HEK293 (cell line): ENCODE results near the gene SYCP3.

Experiments used
- CTCF ChIA-PET: fragments of 350-600 bp; formaldehyde crosslinking; extraction: SDS; loops from one replicate; lab custom pipeline; 2021; ENCODE audit warnings: antibody characterized with exemption; lab: Yijun Ruan, JAX
- POLR2A ChIA-PET: fragments of 300-600 bp; formaldehyde crosslinking; extraction: SDS; loops from one replicate; lab custom pipeline; 2020; ENCODE audit warnings: antibody characterized with exemption, inconsistent platforms; lab: Yijun Ruan, JAX
- H3K27ac ChIP-seq: fragments of 200-500 bp; sonication (Bioruptor generic); 2 replicates; pipeline ENCODE4 v1.5.1; 2014; ENCODE audit warnings: low read depth, low read length, control low read depth, inconsistent platforms; ENCODE audit errors: extremely low read depth
- H3K36me3 ChIP-seq, 2 experiments: fragments of 200-500 bp in 1 of 2; sonication (Bioruptor generic) in 1 of 2; 1 replicate in 1 of 2; 2 replicates in 1 of 2; pipeline ENCODE4 v1.5.1; 2014 to 2017; ENCODE audit warnings: inconsistent platforms in 2 of 2, low read length in 2 of 2; ENCODE audit not compliant: control insufficient read depth in 2 of 2, insufficient read depth in 1 of 2
- H3K4me1 ChIP-seq: fragments of 200-500 bp; sonication (Bioruptor generic); 2 replicates; pipeline ENCODE4 v1.5.1; 2014; ENCODE audit warnings: mild to moderate bottlenecking, low read length, inconsistent platforms; ENCODE audit not compliant: control insufficient read depth, insufficient read depth
- H3K4me3 ChIP-seq: 2 replicates; pipeline ENCODE4 v1.5.1; 2011; ENCODE audit warnings: low read depth, mild to moderate bottlenecking, control low read depth, low read length, moderate library complexity
- H3K9me3 ChIP-seq: fragments of 200-500 bp; sonication (Bioruptor generic); 2 replicates; pipeline ENCODE4 v1.5.1; 2014; ENCODE audit warnings: low read depth, low read length, inconsistent platforms; ENCODE audit not compliant: control insufficient read depth, insufficient read depth
- GLI2 ChIP-seq: fragments of 450-650 bp; formaldehyde crosslinking; IDR thresholded peaks from 2 replicates; pipeline ENCODE4; 2017; ENCODE audit warnings: missing biosample characterization, missing genetic modification characterization, low read depth, borderline replicate concordance
- TCF7L2 ChIP-seq: IDR thresholded peaks from 2 replicates; pipeline ENCODE4 v1.6.1; 2011; ENCODE audit warnings: low read depth, mild to moderate bottlenecking, inconsistent platforms, low read length, moderate library complexity, borderline replicate concordance
- ZBTB20 ChIP-seq: fragments of 450-650 bp; formaldehyde crosslinking; IDR thresholded peaks from 2 replicates; pipeline ENCODE4 v1.5.1; 2016; ENCODE audit warnings: missing biosample characterization, missing genetic modification characterization
- ZNF19 ChIP-seq: fragments of 450-650 bp; formaldehyde crosslinking; IDR thresholded peaks from 2 replicates; pipeline ENCODE4; 2016; ENCODE audit warnings: missing biosample characterization, missing genetic modification characterization, low read depth
- ZNF248 ChIP-seq: fragments of 450-650 bp; formaldehyde crosslinking; IDR thresholded peaks from 2 replicates; pipeline ENCODE4 v1.5.1; 2017; ENCODE audit warnings: missing biosample characterization, missing genetic modification characterization
- ZNF274 ChIP-seq, 2 experiments: fragments of 200-500 bp in 1 of 2; fragments of 450-650 bp in 1 of 2; sonication (Bioruptor generic) in 1 of 2; formaldehyde crosslinking in 1 of 2; IDR thresholded peaks; 2 replicates each; pipeline versions ENCODE4 v1.5.1 to v1.6.1; 2014 to 2016; ENCODE audit warnings: borderline replicate concordance in 1 of 2, inconsistent platforms in 1 of 2, low read length in 1 of 2, missing biosample characterization in 1 of 2, missing genetic modification characterization in 1 of 2
- ZNF354C ChIP-seq: fragments of 450-650 bp; formaldehyde crosslinking; IDR thresholded peaks from 2 replicates; pipeline ENCODE4 v1.5.1; 2016; ENCODE audit warnings: missing biosample characterization, missing genetic modification characterization, low read depth, borderline replicate concordance
- ZNF391 ChIP-seq: fragments of 450-650 bp; formaldehyde crosslinking; IDR thresholded peaks from 2 replicates; pipeline ENCODE4 v1.5.1; 2016; ENCODE audit warnings: low read depth, missing biosample characterization, missing genetic modification characterization, borderline replicate concordance
- ZNF416 ChIP-seq: fragments of 450-650 bp; formaldehyde crosslinking; IDR thresholded peaks from 2 replicates; pipeline ENCODE4 v1.5.1; 2016; ENCODE audit warnings: missing biosample characterization, missing genetic modification characterization
- ZNF433 ChIP-seq: fragments of 450-650 bp; formaldehyde crosslinking; IDR thresholded peaks from 2 replicates; pipeline ENCODE4 v1.5.1; 2016; ENCODE audit warnings: missing biosample characterization, missing genetic modification characterization, low read depth
- ZNF510 ChIP-seq: fragments of 450-650 bp; formaldehyde crosslinking; IDR thresholded peaks from 2 replicates; pipeline ENCODE4 v1.5.1; 2018; ENCODE audit warnings: mild to moderate bottlenecking, missing genetic modification characterization, missing biosample characterization; ENCODE audit not compliant: insufficient replicate concordance
- ZNF521 ChIP-seq: fragments of 450-650 bp; formaldehyde crosslinking; IDR thresholded peaks from 2 replicates; pipeline ENCODE4 v1.5.1; 2017; ENCODE audit warnings: missing biosample characterization, mild to moderate bottlenecking, missing genetic modification characterization
- ZNF544 ChIP-seq: fragments of 450-650 bp; formaldehyde crosslinking; IDR thresholded peaks from 2 replicates; pipeline ENCODE4 v1.5.0; 2017; ENCODE audit warnings: missing biosample characterization, missing genetic modification characterization
- ZNF624 ChIP-seq: fragments of 450-650 bp; formaldehyde crosslinking; IDR thresholded peaks from 2 replicates; pipeline ENCODE4 v1.5.1; 2017; ENCODE audit warnings: missing biosample characterization, missing genetic modification characterization
- ZNF626 ChIP-seq: fragments of 450-650 bp; sonication (Bioruptor Pico); formaldehyde crosslinking; IDR thresholded peaks from 2 replicates; pipeline ENCODE4 v1.5.1; 2018; ENCODE audit warnings: missing biosample characterization, missing genetic modification characterization, inconsistent platforms
- ZNF677 ChIP-seq: fragments of 450-650 bp; IDR thresholded peaks from 2 replicates; pipeline ENCODE4 v1.5.0; 2018; ENCODE audit warnings: missing biosample characterization, mild to moderate bottlenecking, missing genetic modification characterization, moderate library complexity
- ZNF76 ChIP-seq: fragments of 450-650 bp; formaldehyde crosslinking; IDR thresholded peaks from 2 replicates; pipeline ENCODE4; 2016; ENCODE audit warnings: low read depth, missing biosample characterization, missing genetic modification characterization, borderline replicate concordance
- ZNF792 ChIP-seq: fragments of 450-650 bp; formaldehyde crosslinking; IDR thresholded peaks from 2 replicates; pipeline ENCODE4 v1.5.1; 2016; ENCODE audit warnings: missing biosample characterization, missing genetic modification characterization
- TF ChIP-seq, protein P1 (sequence below): fragments of 450-650 bp; formaldehyde crosslinking; conservative IDR thresholded peaks from 2 replicates; pipeline ENCODE4 v1.5.1; 2016; ENCODE audit warnings: low read depth, missing biosample characterization, missing genetic modification characterization
- TF ChIP-seq, protein P2 (sequence below): fragments of 450-650 bp; formaldehyde crosslinking; IDR thresholded peaks from 2 replicates; pipeline ENCODE4 v1.5.1; 2016; ENCODE audit warnings: missing biosample characterization, missing genetic modification characterization, borderline replicate concordance
- TF ChIP-seq, protein P3 (sequence below): fragments of 450-650 bp; formaldehyde crosslinking; IDR thresholded peaks from 2 replicates; pipeline ENCODE4 v1.5.1; 2017; ENCODE audit warnings: missing biosample characterization, mild to moderate bottlenecking, missing genetic modification characterization, moderate library complexity

Gene SYCP3

DNA sequence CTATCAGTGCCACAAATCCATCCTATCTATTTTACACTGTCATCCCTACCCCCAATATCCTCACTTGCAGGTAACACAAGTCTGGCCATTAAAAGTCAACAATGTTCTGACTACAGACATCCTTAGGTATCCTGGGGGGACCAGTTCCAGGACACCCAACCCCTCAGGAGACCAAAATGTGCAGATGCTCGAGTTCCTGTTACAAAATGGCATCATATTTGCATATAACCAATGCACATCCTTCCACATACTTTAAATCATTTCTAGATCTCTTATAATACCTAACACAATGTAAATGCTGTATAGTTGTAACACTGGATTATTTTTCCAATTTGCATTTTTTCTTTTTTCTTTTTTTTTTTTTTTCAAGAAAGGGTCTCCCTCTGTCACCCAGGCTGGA is 6.9 kb downstream of the SYCP3 start:
- Histone ChIP-seq H3K9me3 (no peaks in the 10 kb centered on the region), H3K4me3 (no peak overlapping the region), H3K27ac (no peak overlapping the region), H3K36me3 (peaks cover 10 to 32% of the 10 kb centered on the region in 2 experiments), H3K4me1 (no peaks in the 10 kb centered on the region)
- TF ChIP-seq ZNF19 (tag by site-specific recombination) (no peak), ZNF677 (tag by site-specific recombination) (no peak), ZNF626 (tag by site-specific recombination) (no peak), ZNF624 (no peak), ZNF433 (tag by site-specific recombination) (no peak)
- ChIA-PET POLR2A (no interaction called here), CTCF (no interaction called here)

DNA sequence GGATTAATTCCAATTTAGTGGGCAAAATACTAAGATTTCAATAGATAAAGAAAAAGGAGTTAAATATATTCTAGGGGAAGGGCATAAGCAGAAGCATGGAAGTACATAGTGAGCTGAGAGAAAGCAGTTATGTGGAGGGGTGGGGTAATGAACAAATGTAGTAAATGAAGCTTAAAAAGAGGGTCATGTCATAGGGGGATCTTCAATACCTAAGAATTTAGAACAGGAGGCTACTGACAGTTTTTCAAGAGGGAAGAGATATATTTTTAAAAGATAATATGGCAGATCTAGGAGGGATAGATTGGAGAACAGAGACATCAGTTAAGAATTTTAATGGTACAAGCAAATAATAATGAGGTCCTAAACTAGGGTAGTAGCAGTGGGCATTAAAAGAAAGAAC is 9.4 kb downstream of the SYCP3 start:
- no peak overlapping the region for H3K27ac ChIP-seq
- no peak overlapping the region for H3K4me3 ChIP-seq
- CTCF ChIA-PET = no interaction called here
- no peaks in the 10 kb centered on the region for H3K4me1 ChIP-seq
- H3K9me3 ChIP-seq = no peaks in the 10 kb centered on the region
- TF ChIP-seq ZNF544 (no peak), ZNF274 (IDR thresholded peaks at IDR 0.05; ENCODE audit: low read length) (no peak), ZNF274 (tag by site-specific recombination; IDR thresholded peaks at IDR 0.05; ENCODE audit: borderline replicate concordance) (no peak), ZNF521 (tag by site-specific recombination) (no peak), ZNF792 (tag by site-specific recombination) (no peak), GLI2 (tag by site-specific recombination) (no peak), ZNF248 (tag by site-specific recombination) (no peak), ZNF391 (tag by site-specific recombination) (no peak), ZNF626 (tag by site-specific recombination) (no peak), ZBTB20 (tag by site-specific recombination) (no peak), ZNF416 (tag by site-specific recombination) (no peak), ZNF510 (tag by site-specific recombination) (no peak), ZNF354C (tag by site-specific recombination) (no peak), TCF7L2 (no peak), ZNF76 (tag by site-specific recombination) (no peak)
- TF ChIP-seq, protein P1, sequence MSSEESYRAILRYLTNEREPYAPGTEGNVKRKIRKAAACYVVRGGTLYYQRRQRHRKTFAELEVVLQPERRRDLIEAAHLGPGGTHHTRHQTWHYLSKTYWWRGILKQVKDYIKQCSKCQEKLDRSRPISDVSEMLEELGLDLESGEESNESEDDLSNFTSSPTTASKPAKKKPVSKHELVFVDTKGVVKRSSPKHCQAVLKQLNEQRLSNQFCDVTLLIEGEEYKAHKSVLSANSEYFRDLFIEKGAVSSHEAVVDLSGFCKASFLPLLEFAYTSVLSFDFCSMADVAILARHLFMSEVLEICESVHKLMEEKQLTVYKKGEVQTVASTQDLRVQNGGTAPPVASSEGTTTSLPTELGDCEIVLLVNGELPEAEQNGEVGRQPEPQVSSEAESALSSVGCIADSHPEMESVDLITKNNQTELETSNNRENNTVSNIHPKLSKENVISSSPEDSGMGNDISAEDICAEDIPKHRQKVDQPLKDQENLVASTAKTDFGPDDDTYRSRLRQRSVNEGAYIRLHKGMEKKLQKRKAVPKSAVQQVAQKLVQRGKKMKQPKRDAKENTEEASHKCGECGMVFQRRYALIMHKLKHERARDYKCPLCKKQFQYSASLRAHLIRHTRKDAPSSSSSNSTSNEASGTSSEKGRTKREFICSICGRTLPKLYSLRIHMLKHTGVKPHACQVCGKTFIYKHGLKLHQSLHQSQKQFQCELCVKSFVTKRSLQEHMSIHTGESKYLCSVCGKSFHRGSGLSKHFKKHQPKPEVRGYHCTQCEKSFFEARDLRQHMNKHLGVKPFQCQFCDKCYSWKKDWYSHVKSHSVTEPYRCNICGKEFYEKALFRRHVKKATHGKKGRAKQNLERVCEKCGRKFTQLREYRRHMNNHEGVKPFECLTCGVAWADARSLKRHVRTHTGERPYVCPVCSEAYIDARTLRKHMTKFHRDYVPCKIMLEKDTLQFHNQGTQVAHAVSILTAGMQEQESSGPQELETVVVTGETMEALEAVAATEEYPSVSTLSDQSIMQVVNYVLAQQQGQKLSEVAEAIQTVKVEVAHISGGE (tag by site-specific recombination) = no peak
- TF ChIP-seq, protein P2, sequence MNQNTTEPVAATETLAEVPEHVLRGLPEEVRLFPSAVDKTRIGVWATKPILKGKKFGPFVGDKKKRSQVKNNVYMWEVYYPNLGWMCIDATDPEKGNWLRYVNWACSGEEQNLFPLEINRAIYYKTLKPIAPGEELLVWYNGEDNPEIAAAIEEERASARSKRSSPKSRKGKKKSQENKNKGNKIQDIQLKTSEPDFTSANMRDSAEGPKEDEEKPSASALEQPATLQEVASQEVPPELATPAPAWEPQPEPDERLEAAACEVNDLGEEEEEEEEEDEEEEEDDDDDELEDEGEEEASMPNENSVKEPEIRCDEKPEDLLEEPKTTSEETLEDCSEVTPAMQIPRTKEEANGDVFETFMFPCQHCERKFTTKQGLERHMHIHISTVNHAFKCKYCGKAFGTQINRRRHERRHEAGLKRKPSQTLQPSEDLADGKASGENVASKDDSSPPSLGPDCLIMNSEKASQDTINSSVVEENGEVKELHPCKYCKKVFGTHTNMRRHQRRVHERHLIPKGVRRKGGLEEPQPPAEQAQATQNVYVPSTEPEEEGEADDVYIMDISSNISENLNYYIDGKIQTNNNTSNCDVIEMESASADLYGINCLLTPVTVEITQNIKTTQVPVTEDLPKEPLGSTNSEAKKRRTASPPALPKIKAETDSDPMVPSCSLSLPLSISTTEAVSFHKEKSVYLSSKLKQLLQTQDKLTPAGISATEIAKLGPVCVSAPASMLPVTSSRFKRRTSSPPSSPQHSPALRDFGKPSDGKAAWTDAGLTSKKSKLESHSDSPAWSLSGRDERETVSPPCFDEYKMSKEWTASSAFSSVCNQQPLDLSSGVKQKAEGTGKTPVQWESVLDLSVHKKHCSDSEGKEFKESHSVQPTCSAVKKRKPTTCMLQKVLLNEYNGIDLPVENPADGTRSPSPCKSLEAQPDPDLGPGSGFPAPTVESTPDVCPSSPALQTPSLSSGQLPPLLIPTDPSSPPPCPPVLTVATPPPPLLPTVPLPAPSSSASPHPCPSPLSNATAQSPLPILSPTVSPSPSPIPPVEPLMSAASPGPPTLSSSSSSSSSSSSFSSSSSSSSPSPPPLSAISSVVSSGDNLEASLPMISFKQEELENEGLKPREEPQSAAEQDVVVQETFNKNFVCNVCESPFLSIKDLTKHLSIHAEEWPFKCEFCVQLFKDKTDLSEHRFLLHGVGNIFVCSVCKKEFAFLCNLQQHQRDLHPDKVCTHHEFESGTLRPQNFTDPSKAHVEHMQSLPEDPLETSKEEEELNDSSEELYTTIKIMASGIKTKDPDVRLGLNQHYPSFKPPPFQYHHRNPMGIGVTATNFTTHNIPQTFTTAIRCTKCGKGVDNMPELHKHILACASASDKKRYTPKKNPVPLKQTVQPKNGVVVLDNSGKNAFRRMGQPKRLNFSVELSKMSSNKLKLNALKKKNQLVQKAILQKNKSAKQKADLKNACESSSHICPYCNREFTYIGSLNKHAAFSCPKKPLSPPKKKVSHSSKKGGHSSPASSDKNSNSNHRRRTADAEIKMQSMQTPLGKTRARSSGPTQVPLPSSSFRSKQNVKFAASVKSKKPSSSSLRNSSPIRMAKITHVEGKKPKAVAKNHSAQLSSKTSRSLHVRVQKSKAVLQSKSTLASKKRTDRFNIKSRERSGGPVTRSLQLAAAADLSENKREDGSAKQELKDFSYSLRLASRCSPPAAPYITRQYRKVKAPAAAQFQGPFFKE (tag by site-specific recombination) = no peak
- TF ChIP-seq, protein P3, sequence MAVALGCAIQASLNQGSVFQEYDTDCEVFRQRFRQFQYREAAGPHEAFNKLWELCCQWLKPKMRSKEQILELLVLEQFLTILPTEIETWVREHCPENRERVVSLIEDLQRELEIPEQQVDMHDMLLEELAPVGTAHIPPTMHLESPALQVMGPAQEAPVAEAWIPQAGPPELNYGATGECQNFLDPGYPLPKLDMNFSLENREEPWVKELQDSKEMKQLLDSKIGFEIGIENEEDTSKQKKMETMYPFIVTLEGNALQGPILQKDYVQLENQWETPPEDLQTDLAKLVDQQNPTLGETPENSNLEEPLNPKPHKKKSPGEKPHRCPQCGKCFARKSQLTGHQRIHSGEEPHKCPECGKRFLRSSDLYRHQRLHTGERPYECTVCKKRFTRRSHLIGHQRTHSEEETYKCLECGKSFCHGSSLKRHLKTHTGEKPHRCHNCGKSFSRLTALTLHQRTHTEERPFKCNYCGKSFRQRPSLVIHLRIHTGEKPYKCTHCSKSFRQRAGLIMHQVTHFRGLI = no peak
- H3K36me3 ChIP-seq = peaks cover 24 to 40% of the 10 kb centered on the region in 2 experiments
- POLR2A ChIA-PET = no interaction called here
